Suprapubic skin (tissue), 3 donors: ENCODE data around the gene MED20.

ENCODE experiments used
- POLR2A ChIP-seq, 2 donors: fragments of 450-650 bp; IDR thresholded peaks; one replicate each; pipeline ENCODE4 v1.6.1; 2017; ENCODE audit warnings: antibody characterized with exemption in 2 of 2, mild to moderate bottlenecking in 2 of 2, moderate library complexity in 2 of 2
- TF ChIP-seq, protein P1 (sequence below), 2 donors: fragments of 200-600 bp in 1 of 2; fragments of 450-650 bp in 1 of 2; sonication (generic) in 1 of 2; IDR thresholded peaks; one replicate each; pipeline ENCODE4 v1.5.1; 2016 to 2019; ENCODE audit warnings: antibody characterized with exemption in 2 of 2, mild to moderate bottlenecking in 1 of 2, moderate library complexity in 1 of 2

DNA sequence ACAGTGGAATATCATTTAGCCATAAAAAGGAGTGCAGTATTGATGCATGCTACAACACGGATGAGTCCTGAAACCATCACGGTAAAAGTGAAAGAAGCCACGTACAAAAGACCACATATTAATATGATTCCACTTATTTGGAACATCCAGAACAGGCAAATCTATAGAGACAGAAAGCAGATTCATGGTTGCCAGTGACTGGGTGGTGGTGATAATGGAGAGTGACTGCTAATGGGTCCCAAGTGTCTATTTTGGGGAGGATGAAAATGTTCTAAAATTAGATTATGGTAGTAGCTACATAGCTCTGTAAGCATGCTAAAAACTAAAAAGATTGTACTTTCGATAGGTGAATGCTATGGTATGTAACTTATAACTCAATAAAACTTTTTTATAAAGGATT lies 39.1 kb upstream of the MED20 start:
- TF ChIP-seq, protein P1, sequence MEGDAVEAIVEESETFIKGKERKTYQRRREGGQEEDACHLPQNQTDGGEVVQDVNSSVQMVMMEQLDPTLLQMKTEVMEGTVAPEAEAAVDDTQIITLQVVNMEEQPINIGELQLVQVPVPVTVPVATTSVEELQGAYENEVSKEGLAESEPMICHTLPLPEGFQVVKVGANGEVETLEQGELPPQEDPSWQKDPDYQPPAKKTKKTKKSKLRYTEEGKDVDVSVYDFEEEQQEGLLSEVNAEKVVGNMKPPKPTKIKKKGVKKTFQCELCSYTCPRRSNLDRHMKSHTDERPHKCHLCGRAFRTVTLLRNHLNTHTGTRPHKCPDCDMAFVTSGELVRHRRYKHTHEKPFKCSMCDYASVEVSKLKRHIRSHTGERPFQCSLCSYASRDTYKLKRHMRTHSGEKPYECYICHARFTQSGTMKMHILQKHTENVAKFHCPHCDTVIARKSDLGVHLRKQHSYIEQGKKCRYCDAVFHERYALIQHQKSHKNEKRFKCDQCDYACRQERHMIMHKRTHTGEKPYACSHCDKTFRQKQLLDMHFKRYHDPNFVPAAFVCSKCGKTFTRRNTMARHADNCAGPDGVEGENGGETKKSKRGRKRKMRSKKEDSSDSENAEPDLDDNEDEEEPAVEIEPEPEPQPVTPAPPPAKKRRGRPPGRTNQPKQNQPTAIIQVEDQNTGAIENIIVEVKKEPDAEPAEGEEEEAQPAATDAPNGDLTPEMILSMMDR (IDR thresholded peaks at IDR 0.05), result no peak
- no peak for TF ChIP-seq POLR2A (IDR thresholded peaks at IDR 0.05)
